Adipose tissue (tissue), 3 donors: ENCODE measurements around the gene CHI3L2. TPM values are rescaled to one million over a fixed set of nuclear protein-coding genes. Genes with fewer than 3 reads are reported as not detected.
"Not testable (repeated sequence)": the region's sequence is repeated elsewhere in the genome, so short reads cannot be mapped to it uniquely, and the experiment has no call there.

Source experiments
- H3K27ac ChIP-seq: one replicate; pipeline ENCODE4 v1.5.1; 2013; ENCODE audit warnings: low read depth, low read length
- WGBS, 3 donors: extraction: QIAGEN DNeasy Blood & Tissue Kit; methylation state at CpG; one replicate each; pipeline ENCODE4 v1.1.7; 2013; 5-methylcytosine and 5-hydroxymethylcytosine counted together
- polyA plus RNA-seq, 3 donors: library from polyadenylated mRNA; stranded (reverse); fragments of 200-250 nt; gene quantifications; one replicate each; pipeline ENCODE4 v1.2.3, GENCODE V29; 2013
- donor health status: healthy with polysubstance abuse.
- donor health status: Bipolar disorder and iron deficiency.
- donor health status: healthy.

Gene CHI3L2
- polyA plus RNA-seq, 3 donors = 1.0 to 20.5 (median 16.9) TPM

GRCh38 chr1:111215285-111215684 lies 12.2 kb upstream of the CHI3L2 start:
- H3K27ac ChIP-seq = not testable (repeated sequence)
- WGBS, 3 donors = 87 to 93% (median 88%) methylated on average over 2 of the region's 2 CpGs

GRCh38 chr1:111216751-111217150 lies 10.8 kb upstream of the CHI3L2 start:
- H3K27ac ChIP-seq = no peak overlapping the region
- 66 to 75% (median 72%) methylated on average over 5 of the region's 5 CpGs for WGBS, 3 donors

GRCh38 chr1:111217183-111217910 lies 10.2 kb upstream of the CHI3L2 start:
- WGBS, 3 donors = 71 to 76% (median 73%) methylated on average over 5 of the region's 5 CpGs
- no peak overlapping the region for H3K27ac ChIP-seq

- 90 to 93% (median 92%) methylated on average over 8 of the region's 8 CpGs for WGBS, 3 donors
- H3K27ac ChIP-seq = no peak overlapping the region
These were observed 8.6 kb upstream of the CHI3L2 start for GRCh38 chr1:111218701-111219556.

GRCh38 chr1:111219557-111220286 lies 7.8 kb upstream of the CHI3L2 start:
- H3K27ac ChIP-seq = no peak overlapping the region
- 72 to 78% (median 74%) methylated on average over 5 of the region's 5 CpGs for WGBS, 3 donors

- no peak overlapping the region for H3K27ac ChIP-seq
- 91 to 92% (median 91%) methylated on average over 6 of the region's 6 CpGs for WGBS, 3 donors
These were observed 7.1 kb upstream of the CHI3L2 start for GRCh38 chr1:111220302-111220890.

GRCh38 chr1:111221276-111221632 lies 6.3 kb upstream of the CHI3L2 start:
- WGBS, 3 donors = 27 to 37% (median 33%) methylated on average over 2 of the region's 2 CpGs
- no peak overlapping the region for H3K27ac ChIP-seq

- WGBS, 3 donors = 41 to 51% (median 42%) methylated on average over 5 of the region's 5 CpGs
- H3K27ac ChIP-seq = no peak overlapping the region
These were observed 5.8 kb upstream of the CHI3L2 start for GRCh38 chr1:111221633-111222291.

GRCh38 chr1:111222308-111223125 lies 5.0 kb upstream of the CHI3L2 start:
- WGBS, 3 donors = 20 to 32% (median 29%) methylated on average over 10 of the region's 10 CpGs
- H3K27ac ChIP-seq = no peak overlapping the region

- WGBS, 3 donors = 73 to 86% (median 84%) methylated on average over 6 of the region's 6 CpGs
- H3K27ac ChIP-seq = no peak overlapping the region
These were observed 4.3 kb upstream of the CHI3L2 start for GRCh38 chr1:111223126-111223685.

- no peak overlapping the region for H3K27ac ChIP-seq
These were observed 2.4 kb upstream of the CHI3L2 start for GRCh38 chr1:111225091-111225490.

GRCh38 chr1:111225717-111226400 lies 1.7 kb upstream of the CHI3L2 start:
- WGBS, 3 donors = 27 to 78% (median 74%) methylated on average over 6 of the region's 6 CpGs
- no peak overlapping the region for H3K27ac ChIP-seq

GRCh38 chr1:111227851-111228747 lies 586 bp downstream of the CHI3L2 start:
- 60 to 79% (median 68%) methylated on average over 6 of the region's 6 CpGs for WGBS, 3 donors
- H3K27ac ChIP-seq = no peak overlapping the region

GRCh38 chr1:111228748-111229126 lies 1.2 kb downstream of the CHI3L2 start:
- WGBS, 3 donors = 61 to 74% (median 63%) methylated on average over 2 of the region's 2 CpGs
- H3K27ac ChIP-seq = no peak overlapping the region

GRCh38 chr1:111232134-111232533 lies 4.6 kb downstream of the CHI3L2 start:
- no peak overlapping the region for H3K27ac ChIP-seq
- WGBS, 3 donors = 92 to 96% (median 95%) methylated on average over 3 of the region's 3 CpGs

GRCh38 chr1:111234258-111234657 lies 6.7 kb downstream of the CHI3L2 start:
- H3K27ac ChIP-seq = no peak overlapping the region
- WGBS, 3 donors = 81 to 94% (median 84%) methylated on average over 4 of the region's 4 CpGs
